DMS153 treated with DMSO at 0.1 percent for 48 hours (cell line): Measurements from ENCODE around the gene KANSL1.

Experiments used
- DNase-seq: peaks from one replicate; lab custom pipeline; 2025; ENCODE audit not compliant: unreplicated experiment; lab: John Stamatoyannopoulos, UW

The KANSL1 gene

DNA sequence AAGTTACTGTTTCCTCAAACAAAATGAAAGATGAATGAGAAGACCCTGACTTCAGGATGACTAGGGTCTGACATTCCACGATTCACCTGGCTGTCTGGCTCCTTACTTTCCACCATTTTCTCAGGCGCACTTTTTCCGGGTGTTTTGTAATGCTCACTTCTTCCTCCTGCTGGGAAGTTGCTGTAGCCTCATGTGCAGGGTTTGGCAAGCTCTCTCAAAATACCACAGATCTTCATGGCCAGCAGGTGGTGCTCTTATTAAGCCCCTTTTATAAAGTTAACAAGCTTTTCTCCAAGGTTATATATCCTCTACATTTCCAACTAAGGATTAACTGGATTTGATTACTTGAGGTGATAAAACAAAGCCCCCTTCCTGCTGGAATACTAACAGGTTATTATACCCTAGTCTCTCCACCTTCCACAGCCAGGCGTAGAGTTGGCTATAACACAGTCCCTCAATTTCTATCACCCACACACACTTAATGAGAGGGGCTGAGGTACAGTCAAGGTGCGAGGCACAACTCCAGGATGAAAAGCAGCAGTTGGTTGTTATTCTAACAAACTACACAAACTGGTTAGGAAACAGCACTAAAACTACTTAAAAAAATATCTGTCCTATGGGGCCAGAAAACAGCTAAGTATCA lies 148.8 kb downstream of the KANSL1 start:
- peak; percentile 63 for DNase-seq

DNA sequence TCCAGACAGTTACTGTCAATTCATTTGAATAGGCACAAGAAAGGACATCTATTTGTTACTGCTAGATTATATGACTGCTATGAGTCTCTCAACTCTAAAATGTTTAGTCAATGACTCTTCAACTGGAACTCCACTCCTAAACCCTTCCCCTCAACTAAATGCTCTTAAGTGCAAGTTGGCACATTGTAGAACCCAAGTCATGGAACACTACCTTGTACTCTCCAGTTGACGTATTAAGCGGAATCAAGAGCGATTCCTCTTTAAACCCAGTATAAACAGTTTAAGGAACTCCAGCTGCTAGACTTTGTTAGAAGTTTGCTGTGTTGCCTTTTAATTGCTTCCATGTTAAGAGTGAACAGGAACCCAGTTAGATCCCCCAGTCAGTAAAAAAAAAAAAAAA lies 149.6 kb downstream of the KANSL1 start:
- DNase-seq = no peak

DNA sequence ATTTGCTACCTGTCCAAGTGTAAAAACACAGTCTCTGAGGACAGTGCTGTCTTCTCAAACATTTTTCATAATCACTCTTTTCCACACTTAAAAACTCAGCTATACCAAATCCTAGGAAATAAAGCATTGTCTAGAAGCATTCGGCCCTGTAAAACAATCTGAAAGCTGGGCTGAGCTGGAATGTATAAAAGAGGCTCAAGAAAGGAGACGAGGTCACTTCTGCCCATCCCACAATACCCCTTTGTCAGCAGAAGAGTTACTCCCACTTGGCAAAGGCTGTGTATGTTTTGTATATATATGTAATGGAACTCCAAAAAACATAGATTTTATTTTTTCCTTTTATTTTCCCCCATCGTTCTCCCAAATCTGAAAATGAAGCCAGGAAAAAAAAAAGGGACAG lies 150.3 kb downstream of the KANSL1 start:
- DNase-seq = no peak

DNA sequence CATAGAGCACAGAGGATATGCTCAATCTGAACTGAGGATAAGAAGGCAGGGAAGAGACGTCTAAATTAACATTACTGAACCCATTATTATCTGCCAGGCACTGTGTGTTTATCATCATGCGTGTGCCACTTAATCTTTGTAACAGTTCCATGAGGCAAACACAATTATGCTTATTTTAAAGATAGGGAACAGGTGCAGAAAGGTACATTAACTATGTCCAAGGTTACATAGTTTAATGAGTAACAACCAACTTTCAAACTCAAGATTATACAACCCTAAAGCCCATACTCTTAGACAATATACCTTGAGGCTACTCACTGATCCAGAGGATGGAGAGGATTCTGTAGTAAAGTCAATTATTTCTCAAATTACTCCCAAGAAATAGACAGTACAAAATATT lies 151.0 kb downstream of the KANSL1 start:
- no peak for DNase-seq

DNA sequence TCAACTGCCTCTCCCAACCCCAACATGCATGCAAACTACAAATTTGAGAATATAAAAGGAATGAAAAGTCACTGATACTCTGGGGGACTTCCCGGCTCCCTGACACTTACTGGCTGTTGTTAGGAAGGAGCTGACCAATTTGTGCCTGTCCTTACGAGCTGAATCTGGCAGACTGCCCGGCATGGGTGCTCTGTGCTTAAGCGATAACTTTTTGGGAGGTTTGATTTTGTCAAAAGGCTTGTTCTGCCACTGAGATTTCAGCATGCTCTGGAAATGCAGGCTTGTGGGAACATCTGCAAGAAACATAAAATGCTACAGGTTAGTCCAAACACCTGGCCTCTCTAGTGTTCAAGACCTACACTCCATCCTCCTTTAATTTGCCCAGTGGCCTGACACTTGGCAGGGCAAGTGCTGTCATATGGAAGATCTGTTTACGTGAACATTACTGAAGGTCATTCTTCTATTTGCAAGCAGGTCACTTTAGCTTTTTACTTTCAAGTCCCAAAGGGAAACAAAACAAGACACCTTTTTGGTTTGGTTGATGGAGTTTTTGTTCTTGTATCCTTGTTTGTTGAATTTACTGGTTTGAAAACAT lies 153.5 kb downstream of the KANSL1 start:
- DNase-seq = no peak

DNA sequence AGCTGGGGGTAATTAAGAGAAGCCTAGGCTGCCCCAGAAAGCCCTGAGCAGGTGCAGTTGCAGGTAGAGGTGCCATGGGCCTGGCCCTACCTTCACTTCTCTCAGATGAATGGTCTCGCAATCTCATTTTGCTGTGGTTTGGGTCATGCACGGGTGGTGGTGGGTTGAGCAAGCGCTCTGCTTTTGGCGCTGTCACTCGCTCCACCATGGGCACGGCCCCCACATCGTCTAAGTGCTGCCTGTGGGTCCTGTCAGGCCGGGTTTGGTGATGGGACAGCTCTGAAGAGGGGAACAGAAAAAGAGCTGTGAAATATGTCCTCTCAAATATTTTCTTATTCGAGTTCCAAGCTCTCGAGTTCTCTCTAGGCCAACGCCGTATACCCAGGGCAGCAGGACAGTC lies 154.3 kb downstream of the KANSL1 start:
- no peak for DNase-seq

DNA sequence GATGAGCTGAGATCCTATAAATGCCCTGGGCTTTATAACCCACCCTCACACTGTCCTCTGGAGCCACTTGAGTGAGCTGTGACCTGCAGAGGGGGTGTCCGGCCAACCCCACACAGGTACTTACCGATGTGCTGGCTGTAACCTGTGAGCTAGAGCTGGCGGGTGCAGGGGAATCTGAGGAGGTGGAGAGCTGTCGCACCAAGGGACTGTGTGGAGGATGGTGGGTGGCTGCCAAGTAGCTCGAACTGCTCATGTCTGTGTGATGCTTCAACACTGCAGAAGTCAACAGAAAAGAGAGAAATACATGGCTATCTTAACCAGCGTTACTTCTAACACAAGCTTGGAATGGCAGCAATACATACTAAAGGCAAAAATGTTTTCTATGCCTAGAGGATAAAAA lies 154.8 kb downstream of the KANSL1 start:
- DNase-seq = no peak

DNA sequence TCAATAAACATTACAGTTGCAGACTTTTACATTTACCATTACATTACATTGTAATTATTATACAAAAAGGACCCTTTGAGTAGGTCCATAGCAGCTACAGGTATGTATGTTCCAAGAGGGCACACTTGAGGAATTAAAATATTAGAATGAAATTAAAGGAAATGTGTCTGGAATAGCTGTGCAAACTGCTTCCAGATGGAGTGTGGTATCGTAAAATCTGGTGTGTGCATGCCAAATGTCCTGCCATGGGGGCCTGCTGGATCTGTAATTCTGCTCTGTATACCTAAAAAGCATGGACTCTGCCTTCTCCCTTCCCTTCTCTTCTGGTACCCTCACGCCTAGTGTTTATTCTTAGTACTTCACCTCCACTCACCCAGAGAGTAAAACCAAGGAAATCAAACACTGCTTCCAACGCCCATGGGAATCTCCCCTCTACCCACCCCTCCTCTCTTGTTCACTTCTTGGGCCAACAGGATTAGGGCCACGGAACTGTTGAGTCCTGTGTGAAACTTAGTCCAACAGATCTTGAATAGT lies 155.4 kb downstream of the KANSL1 start:
- no peak for DNase-seq

DNA sequence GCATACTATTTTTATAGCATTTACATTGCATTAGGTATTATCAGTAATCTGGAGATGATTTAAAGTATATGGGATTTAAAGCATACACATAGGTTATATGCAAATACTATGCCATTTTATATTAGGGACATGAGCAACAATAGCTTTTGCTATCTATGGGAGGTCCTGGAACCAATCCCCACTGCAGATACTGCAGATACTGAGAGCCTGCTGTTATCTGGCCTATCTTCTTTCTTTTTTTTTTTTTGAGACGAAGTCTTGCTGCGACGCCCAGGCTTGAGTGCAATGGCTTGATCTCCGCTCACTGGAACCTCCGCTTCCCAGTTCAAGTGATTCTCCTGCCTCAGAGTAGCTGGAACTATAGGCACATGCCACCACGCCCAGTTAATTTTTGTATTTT lies 156.7 kb downstream of the KANSL1 start:
- DNase-seq = no peak

DNA sequence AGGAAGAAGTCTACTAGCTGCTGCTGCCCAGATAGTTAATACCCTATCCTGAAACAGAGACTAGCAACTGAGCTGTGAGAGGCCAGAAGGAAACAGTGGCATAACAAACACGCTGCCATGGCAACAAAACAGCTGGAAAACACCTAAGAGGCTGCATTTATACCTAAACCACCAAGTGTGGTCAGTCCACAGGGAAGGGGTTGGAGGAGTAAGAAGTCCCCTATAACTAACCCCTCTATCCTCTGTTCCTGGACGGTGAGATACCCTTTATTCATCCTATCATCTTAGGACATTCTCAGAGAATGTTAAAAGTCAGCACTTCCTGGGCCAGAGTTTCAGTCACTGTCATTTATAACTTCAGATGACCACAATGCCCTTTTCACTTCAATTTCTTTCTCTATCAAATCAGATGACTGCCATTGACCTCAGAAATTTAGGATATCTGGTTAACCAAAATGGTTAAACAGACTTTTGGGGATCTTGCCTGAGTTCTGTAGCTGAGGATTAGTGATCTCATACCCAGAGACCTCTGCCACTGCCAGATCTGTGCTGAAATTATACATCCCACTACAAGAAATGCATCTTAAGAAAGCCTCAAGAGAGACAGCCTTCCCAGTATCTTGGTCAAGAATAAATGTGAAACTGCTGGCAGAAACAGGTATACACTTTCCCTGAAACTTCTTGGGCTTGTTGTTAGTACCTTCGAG lies 158.0 kb downstream of the KANSL1 start:
- no peak for DNase-seq

DNA sequence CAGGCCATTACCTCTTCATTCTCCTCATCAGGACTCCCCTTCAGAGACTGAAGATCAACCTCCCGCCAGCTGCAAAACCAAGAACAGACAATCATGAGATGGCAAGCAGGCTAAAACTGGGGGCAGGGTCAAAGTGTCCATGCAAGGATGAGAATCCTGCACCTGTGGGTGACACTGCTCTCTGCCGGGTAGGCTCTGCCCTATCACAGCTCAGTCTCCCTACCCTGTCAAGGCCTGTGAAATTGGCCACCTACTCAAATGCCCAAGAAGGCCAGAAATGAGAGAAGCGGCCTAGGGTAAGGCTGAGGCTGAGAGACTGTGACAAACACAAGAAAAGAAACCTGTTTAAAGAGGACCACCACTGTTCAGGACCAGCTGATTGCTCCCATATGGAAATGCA lies 159.8 kb downstream of the KANSL1 start:
- no peak for DNase-seq

DNA sequence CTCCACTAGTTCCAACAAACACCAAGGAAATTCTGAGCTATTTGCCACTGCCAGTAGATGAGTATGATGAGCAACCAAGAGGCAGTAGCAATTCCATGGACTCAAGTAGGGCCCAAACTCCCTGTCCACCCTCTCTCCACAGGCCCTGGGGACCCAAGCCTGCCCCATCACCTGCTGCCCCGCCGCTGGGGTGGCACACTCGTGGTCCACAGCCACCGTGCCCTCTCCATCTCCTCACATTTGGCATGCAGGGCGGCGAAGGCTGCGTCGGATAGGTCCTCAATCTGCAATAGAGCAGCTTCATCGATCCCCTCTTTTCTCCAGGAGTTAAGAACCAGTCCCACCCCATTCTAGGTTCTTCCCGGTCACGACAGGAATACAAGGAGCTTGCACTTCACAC lies 160.3 kb downstream of the KANSL1 start:
- no peak for DNase-seq

DNA sequence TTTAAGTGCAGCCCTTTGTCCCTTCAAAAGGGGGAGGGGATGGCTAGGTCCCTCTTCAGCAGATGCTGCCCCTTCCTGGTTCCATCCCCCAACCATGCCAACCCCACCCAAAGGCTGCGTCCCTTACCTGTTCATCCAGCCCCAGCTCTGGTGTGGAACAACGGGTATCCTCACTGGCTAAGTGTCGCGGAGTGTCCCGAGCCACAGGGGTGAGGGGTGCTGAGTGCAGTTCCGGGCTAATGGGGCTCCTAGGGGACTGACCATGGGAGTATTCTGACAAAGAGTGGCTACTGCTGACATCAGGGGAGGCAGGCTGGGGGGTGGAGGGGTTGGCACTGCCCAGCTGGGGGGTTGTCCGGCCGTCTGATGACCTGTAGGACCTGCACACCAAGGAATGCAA lies 161.3 kb downstream of the KANSL1 start:
- DNase-seq = no peak

DNA sequence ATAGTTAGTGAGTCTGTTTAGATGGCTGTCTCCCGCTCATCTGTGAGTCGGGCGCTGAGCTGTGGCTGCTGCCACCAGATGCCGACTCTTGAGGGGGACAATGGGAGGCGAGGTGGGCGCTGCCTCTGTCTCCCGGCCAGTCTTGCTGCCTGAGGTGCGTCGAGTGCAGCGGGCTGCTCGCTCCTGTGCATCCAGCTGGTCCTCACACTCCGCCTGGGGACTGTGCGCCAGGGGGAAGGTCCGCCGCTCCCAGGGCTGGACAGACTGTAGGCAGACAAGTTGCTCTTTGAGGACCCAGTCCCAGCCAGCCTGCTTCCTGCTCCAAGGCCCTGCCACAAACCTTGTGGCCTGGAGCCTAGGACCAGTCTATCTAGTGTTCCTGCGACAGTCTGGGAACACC lies 161.8 kb downstream of the KANSL1 start:
- no peak for DNase-seq

DNA sequence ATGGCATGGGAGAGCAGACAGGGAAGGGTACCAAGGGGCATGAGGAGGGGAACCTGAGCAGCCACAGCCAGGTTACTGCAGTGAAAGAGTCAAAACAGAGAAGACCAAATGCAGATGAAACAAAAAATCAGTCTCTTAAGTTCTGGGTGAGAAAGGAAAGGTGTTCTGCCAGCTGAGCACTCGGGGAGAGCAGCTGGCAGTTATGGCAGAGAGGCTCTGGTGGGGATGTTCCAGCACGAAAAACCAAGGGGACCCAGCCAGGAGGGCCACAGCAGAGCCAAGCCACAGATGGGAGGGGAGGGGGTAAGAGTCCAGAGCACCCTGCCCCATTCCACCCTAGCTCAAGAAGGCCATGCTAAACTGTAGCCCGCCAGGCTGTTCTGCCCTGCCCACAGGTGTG lies 162.5 kb downstream of the KANSL1 start:
- no peak for DNase-seq

DNA sequence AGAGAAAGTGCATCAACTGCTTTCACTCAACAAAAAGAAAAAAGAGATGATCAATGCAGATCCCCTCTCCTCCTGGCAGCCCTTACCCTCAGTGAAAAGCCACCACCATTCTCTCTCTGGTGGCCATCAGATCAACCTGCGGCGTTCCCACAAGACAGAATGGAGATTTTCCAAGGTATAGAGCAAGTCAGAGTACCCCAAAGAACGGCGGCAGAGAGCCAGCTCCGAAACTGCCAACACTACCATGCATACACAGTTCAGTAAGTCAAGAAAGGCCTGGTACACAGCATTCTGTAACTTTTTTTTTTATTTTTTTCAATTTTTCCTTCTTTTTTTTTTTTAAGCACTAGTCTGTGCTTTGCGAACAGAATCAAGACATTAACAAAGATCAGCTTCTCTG lies 163.6 kb downstream of the KANSL1 start:
- no peak for DNase-seq

DNA sequence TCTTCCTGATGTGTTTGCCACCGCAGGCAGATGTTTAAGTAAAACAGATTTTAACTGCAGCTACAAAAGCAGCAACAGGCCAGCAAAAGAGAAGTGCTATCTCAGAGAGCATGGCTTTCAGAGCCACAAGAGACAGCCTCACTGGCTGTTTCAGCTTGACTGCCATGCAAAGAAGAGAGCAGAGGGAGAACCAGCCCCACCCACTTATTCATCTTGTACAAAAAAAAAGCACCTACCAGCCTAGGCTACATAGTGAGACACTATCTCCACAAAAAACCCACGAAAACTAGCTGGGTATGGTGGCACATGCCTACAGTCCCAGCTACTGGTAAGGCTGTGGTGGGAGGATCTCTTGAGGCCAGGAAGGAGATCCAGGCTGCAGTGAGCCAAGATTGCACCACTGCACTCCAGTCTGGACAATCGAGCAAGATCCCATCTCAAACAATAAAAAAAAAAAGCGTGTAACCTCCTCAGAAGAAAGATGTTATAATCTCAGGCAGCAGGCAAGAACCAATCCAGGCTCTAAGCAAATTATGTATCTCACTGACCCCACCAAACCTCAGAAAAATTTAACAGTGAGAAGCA lies 164.2 kb downstream of the KANSL1 start:
- DNase-seq = no peak

DNA sequence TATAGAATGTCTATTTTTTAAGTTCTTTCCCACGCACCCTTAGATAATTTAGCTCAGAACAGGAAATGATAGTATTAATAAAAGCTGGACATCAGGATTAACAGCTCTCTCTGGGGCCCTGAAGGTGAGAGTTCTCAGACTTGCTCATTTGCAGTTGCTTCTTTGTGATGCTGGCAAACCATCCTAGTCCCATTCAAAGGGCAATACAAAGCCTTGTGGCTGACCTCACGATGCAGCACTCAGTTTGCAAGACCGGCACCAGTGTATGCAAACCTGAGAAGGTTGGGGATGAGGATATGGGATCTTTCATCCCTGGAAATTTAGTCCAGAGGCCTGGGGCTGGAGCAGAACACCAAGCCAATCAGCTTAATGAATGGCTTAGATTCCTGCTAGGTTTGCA lies 164.9 kb downstream of the KANSL1 start:
- DNase-seq = no peak

DNA sequence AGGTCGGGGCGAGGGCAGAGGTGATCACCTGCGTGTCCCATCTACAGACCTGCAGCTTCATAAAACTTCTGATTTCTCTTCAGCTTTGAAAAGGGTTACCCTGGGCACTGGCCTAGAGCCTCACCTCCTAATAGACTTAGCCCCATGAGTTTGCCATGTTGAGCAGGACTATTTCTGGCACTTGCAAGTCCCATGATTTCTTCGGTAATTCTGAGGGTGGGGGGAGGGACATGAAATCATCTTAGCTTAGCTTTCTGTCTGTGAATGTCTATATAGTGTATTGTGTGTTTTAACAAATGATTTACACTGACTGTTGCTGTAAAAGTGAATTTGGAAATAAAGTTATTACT lies 165.3 kb downstream of the KANSL1 start:
- DNase-seq = no peak

DNA sequence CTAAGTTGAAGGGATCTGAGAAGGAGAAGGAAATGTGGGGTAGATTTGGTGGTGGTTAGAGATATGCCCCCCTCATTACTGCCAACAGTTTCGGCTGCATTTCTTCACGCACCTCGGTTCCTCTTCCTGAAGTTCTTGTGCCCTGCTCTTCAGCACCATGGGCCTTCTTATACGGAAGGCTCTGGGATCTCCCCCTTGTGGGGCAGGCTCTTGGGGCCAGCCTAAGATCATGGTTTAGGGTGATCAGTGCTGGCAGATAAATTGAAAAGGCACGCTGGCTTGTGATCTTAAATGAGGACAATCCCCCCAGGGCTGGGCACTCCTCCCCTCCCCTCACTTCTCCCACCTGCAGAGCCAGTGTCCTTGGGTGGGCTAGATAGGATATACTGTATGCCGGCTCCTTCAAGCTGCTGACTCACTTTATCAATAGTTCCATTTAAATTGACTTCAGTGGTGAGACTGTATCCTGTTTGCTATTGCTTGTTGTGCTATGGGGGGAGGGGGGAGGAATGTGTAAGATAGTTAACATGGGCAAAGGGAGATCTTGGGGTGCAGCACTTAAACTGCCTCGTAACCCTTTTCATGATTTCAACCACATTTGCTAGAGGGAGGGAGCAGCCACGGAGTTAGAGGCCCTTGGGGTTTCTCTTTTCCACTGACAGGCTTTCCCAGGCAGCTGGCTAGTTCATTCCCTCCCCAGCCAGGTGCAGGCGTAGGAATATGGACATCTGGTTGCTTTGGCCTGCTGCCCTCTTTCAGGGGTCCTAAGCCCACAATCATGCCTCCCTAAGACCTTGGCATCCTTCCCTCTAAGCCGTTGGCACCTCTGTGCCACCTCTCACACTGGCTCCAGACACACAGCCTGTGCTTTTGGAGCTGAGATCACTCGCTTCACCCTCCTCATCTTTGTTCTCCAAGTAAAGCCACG lies 165.9 kb downstream of the KANSL1 start:
- no peak for DNase-seq
